Medulla oblongata (tissue), 1 donor: ENCODE results near the gene TRPM2.
"Not testable (repeated sequence)": the region's sequence is repeated elsewhere in the genome, so short reads cannot be mapped to it uniquely, and the experiment has no call there.

Source experiments
- DNase-seq: peaks from one replicate; pipeline ENCODE4 v3.0.0-alpha.2; 2015; ENCODE audit errors: extremely low spot score

Gene TRPM2

DNA sequence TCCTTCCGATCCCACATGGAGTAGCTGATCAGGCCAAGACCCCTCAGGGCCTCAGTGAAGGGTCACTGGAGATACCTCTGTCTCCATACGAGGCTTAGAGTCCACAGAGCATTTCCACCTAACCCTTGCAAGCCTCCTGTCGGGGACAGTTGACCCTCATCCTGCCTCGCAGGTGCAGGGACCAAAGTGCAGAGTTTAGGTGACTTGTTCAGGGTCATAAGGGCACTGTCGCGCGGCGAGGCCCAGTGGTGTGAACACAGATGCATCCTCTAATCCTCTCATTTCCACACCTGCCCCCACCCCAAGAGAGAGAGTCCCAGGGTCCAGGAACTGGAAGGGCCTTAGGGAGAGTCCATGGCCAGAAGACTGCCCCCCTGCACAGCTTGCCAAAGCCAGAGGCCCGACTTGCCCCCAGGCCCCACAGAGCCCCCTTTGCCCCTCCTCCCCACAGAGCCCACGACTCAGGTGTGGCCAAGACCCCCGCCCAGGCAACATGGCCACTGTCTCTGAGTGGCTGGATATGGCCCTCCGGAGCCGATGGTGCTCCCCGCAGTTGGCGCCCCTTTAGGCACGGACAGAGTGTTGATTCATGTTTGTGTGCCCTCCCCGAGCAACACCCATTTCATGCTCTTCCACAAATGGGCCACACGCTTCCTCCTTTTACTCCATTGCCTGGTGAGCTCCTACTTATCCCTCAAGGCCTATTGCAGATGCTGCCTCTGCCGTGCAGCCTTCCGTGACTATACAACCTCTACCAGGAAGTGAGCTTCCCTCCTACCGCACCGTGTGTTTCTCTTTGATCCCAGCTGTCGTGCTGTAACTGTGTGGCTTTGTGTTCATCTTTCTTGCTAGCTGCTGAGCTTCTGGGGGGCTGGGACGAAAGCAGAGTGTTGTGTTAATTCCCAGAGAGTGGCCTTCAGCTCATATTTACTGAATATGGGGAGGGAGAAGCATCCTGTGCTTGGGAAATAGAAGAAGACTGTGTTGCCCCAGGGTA, 1.7 kb downstream of the TRPM2 start:
- no peak for DNase-seq

DNA sequence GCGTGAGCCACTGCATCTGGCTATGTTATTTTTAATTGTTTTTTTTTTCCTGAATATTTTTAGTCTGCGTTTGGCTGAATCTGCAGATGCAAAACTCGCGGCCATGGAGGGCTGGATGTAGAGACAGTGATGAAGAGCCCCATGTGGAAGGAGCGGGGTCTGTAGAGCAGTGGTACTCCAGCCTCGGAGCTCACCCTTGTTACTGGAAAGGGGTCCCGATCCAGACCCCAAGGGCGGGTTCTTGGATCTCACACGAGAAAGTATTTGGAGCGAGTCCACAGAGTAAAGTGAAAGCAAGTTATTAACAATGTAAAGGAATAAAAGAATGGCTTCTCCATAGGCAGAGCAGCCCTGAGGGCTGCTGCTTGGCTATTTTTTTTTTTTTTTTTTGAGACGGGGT, 2.7 kb downstream of the TRPM2 start:
- no peak for DNase-seq

GRCh38 chr21:44356636-44357035, 3.2 kb downstream of the TRPM2 start:
- no peak for DNase-seq

- no peak for DNase-seq
Observed at GRCh38 chr21:44357064-44357837, 3.8 kb downstream of the TRPM2 start.

GRCh38 chr21:44359396-44359795, 6.0 kb downstream of the TRPM2 start:
- DNase-seq, result no peak

DNA sequence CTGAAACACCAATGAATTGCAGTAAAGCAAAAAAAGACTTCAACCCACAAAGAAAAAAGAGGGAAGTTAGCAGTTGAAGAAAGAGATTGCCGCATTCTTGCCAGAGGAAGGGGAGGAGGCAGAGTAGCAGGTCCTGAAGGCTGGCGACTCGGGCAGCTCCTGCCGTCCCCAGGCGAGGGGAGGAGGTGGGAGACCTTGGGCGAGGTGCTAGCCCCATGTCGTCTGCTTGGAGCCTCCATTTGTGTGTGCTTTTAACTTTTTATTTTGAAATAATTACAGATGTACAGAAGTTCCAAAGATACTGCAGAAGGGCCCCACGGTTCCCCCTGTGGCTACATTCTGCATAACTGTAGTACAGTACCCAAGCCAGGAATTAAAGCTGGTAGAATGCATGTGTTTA, 6.7 kb downstream of the TRPM2 start:
- no peak for DNase-seq

DNA sequence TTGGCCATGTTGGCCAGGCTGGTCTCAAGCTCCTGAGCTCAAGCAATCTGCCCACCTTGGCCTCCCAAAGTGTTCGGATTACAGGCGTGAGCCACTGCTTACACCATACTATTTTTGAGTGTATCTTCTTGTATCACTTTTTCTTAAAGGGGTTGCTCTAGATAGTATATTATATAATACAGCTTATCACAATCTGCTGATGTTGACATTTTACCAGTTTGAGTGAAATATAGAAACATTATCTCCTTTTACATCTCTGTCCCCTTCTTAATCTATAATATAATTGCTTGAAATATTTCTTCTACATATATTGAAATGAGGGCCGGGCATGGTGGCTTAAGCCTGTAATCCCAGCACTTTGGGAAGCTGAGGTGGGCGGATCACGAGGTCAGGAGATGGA, 8.5 kb downstream of the TRPM2 start:
- not testable (repeated sequence) for DNase-seq

DNA sequence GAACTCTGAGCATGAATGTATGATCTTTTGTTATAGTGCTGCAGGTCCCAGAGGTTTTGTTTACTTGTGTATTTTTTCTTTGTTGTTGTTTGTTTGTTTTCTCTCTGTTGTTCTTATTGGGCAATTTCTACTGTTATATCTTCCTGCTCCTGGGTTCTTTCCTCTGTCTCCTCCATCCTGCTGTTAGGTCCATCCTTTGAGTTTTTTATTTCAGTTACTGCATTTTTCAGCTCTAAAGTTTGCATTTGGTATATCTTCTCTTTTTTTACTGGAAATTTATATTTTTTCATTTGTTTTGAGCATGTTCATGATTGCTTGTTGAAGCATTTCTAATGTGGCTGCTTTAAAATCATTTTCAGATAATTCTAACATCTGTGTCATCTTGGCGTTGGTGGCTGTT, 9.9 kb downstream of the TRPM2 start:
- DNase-seq, result no peak

GRCh38 chr21:44364151-44365053, 11.0 kb downstream of the TRPM2 start:
- DNase-seq, result no peak

- no peak for DNase-seq
Observed at GRCh38 chr21:44365251-44365966, 12.0 kb downstream of the TRPM2 start.

- no peak for DNase-seq
Observed at GRCh38 chr21:44365967-44366585, 12.7 kb downstream of the TRPM2 start.

- DNase-seq, result no peak
Observed at GRCh38 chr21:44366586-44367211, 13.3 kb downstream of the TRPM2 start.

- no peak for DNase-seq
Observed at GRCh38 chr21:44368711-44369446, 15.5 kb downstream of the TRPM2 start.

DNA sequence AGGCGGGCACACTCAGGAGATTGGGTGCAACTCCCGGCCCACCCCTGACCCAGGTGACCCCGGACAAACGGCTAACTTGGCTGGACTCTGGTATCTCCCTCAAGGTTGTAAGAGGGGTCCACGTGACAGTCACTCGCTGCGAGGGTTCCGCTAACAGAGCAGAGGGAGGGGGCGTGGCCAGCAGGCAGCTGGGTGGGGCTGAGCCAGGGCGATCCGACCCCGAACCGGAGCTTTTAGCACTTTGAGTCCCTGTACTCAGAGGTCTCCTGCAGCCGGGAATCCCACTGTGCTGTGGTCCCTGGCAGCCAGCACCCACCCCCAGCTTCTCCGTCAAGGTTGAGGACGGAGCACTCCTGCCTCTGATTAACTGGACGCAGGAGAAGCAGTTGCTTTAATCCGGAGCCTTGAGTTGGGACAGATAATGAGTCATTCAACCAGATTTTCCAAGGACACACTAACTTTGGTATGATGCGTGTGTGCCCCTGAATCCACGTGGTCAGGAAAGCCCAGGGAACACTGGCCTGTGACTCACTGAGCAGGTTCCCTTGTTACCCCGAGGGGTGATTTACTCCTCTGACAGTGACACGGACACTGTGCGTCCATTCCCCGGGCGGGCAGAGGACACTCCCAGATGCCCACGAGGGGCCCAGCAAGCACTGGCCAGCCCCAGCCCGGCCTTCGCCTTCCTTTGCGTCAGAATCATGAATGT, 16.8 kb downstream of the TRPM2 start:
- DNase-seq, result no peak

DNA sequence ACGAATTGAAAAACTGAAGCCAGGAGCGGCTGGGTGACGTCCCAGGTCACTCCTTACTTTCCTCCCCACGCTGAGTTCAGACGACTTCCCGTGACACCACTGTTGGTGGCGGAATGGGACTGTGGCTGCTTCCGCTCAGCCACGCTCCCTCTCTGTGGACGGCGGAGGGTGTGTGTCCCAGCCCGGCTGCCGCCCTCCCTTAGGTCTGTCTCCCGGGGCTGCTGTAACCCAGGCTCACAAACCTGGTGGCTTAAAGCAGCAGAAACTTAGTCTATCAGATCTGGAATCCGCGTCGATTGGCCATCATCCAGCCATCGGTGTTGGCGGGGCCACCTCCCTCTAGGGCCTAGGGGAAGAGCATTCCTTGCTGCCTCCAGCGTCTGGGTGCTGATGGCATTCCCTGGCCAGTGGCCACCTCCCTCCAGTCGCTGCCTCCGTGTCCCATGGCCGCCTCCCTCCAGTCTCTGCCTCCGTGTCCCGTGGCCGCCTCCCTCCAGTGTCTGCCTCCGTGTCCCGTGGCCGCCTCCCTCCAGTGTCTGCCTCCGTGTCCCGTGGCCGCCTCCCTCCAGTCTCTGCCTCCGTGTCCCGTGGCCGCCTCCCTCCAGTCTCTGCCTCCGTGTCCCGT, 17.5 kb downstream of the TRPM2 start:
- DNase-seq, result no peak

GRCh38 chr21:44371596-44371995, 18.2 kb downstream of the TRPM2 start:
- no peak for DNase-seq

GRCh38 chr21:44372616-44373015, 19.2 kb downstream of the TRPM2 start:
- no peak for DNase-seq

GRCh38 chr21:44374601-44375280, 21.3 kb downstream of the TRPM2 start:
- no peak for DNase-seq
